ENCODE data around the gene MLH1.

Gene MLH1

GRCh38 chr3:37072892-37073291 is 79.6 kb downstream of the MLH1 start:
- TF ChIP-seq ZNF274 (IDR thresholded peaks at IDR 0.05; ENCODE audit: low read depth, low read length): no peak
- no peak overlapping the region for H3K4me3 ChIP-seq (ENCODE audit: low read length)

- TF ChIP-seq ZNF274 (IDR thresholded peaks at IDR 0.05; ENCODE audit: low read depth, low read length): no peak
- no peak overlapping the region for H3K4me3 ChIP-seq (ENCODE audit: low read length)
Observed at GRCh38 chr3:37074178-37074577, 80.9 kb downstream of the MLH1 start.

GRCh38 chr3:37075955-37076354 is 82.6 kb downstream of the MLH1 start:
- no peak for TF ChIP-seq ZNF274 (IDR thresholded peaks at IDR 0.05; ENCODE audit: low read depth, low read length)
- H3K4me3 ChIP-seq (ENCODE audit: low read length): no peak overlapping the region

GRCh38 chr3:37082317-37082716 is 89.0 kb downstream of the MLH1 start:
- no peak overlapping the region for H3K4me3 ChIP-seq (ENCODE audit: low read length)
- no peak for TF ChIP-seq ZNF274 (IDR thresholded peaks at IDR 0.05; ENCODE audit: low read depth, low read length)

- no peak for TF ChIP-seq ZNF274 (IDR thresholded peaks at IDR 0.05; ENCODE audit: low read depth, low read length)
- H3K4me3 ChIP-seq (ENCODE audit: low read length): no peak overlapping the region
Observed at GRCh38 chr3:37086918-37087317, 93.6 kb downstream of the MLH1 start.

GRCh38 chr3:37087870-37088269 is 94.6 kb downstream of the MLH1 start:
- TF ChIP-seq ZNF274 (IDR thresholded peaks at IDR 0.05; ENCODE audit: low read depth, low read length): no peak
- no peak overlapping the region for H3K4me3 ChIP-seq (ENCODE audit: low read length)

GRCh38 chr3:37092484-37092883 is 99.2 kb downstream of the MLH1 start:
- no peak for TF ChIP-seq ZNF274 (IDR thresholded peaks at IDR 0.05; ENCODE audit: low read depth, low read length)
- H3K4me3 ChIP-seq (ENCODE audit: low read length): no peak overlapping the region

GRCh38 chr3:37093481-37093880 is 100.2 kb downstream of the MLH1 start:
- H3K4me3 ChIP-seq (ENCODE audit: low read length): no peak overlapping the region
- no peak for TF ChIP-seq ZNF274 (IDR thresholded peaks at IDR 0.05; ENCODE audit: low read depth, low read length)

GRCh38 chr3:37094636-37095035 is 101.3 kb downstream of the MLH1 start:
- no peak overlapping the region for H3K4me3 ChIP-seq (ENCODE audit: low read length)
- no peak for TF ChIP-seq ZNF274 (IDR thresholded peaks at IDR 0.05; ENCODE audit: low read depth, low read length)

- no peak overlapping the region for H3K4me3 ChIP-seq (ENCODE audit: low read length)
- no peak for TF ChIP-seq ZNF274 (IDR thresholded peaks at IDR 0.05; ENCODE audit: low read depth, low read length)
Observed at GRCh38 chr3:37096288-37096687, 103.0 kb downstream of the MLH1 start.

GRCh38 chr3:37096975-37097374 is 103.7 kb downstream of the MLH1 start:
- no peak for TF ChIP-seq ZNF274 (IDR thresholded peaks at IDR 0.05; ENCODE audit: low read depth, low read length)

GRCh38 chr3:37097776-37098175 is 104.5 kb downstream of the MLH1 start:
- no peak overlapping the region for H3K4me3 ChIP-seq (ENCODE audit: low read length)
- TF ChIP-seq ZNF274 (IDR thresholded peaks at IDR 0.05; ENCODE audit: low read depth, low read length): no peak

More at GRCh38 chr3:37096975-37097374, 103.7 kb downstream of the MLH1 start:
- H3K4me3 ChIP-seq (ENCODE audit: low read length): no peak overlapping the region

- TF ChIP-seq ZNF274 (IDR thresholded peaks at IDR 0.05; ENCODE audit: low read depth, low read length): no peak
- H3K4me3 ChIP-seq (ENCODE audit: low read length): no peak overlapping the region
Observed at GRCh38 chr3:37098884-37099283, 105.6 kb downstream of the MLH1 start.

- H3K4me3 ChIP-seq (ENCODE audit: low read length): no peak overlapping the region
- TF ChIP-seq ZNF274 (IDR thresholded peaks at IDR 0.05; ENCODE audit: low read depth, low read length): no peak
Observed at GRCh38 chr3:37099469-37099868, 106.2 kb downstream of the MLH1 start.

- H3K4me3 ChIP-seq (ENCODE audit: low read length): no peak overlapping the region
- no peak for TF ChIP-seq ZNF274 (IDR thresholded peaks at IDR 0.05; ENCODE audit: low read depth, low read length)
Observed at GRCh38 chr3:37100411-37100810, 107.1 kb downstream of the MLH1 start.

Measured in GM08714 (cell line).